PFSK-1 (cell line): ENCODE results near the gene DGLUCY.

Source experiments
- POLR2AphosphoS5 ChIP-seq: IDR thresholded peaks from 2 replicates; pipeline ENCODE4 v1.6.1; 2012; ENCODE audit warnings: low read depth, mild to moderate bottlenecking, control low read depth, low read length, moderate library complexity
- REST ChIP-seq, 2 experiments: IDR thresholded peaks; 2 replicates each; pipeline versions ENCODE4 v1.6.1 to v1.8.0; 2011 to 2012; ENCODE audit warnings: low read depth in 2 of 2, low read length in 2 of 2, control low read depth in 1 of 2, inconsistent platforms in 1 of 2, mild to moderate bottlenecking in 1 of 2, moderate library complexity in 1 of 2; ENCODE audit not compliant: insufficient read depth in 1 of 2
- SIN3A ChIP-seq: IDR thresholded peaks from 2 replicates; pipeline ENCODE4 v1.6.1; 2012; ENCODE audit warnings: mild to moderate bottlenecking, low read length, moderate library complexity, borderline replicate concordance; ENCODE audit not compliant: insufficient read depth

GRCh38 chr14:91128699-91129098, 14.8 kb downstream of the DGLUCY start:
- no peak for TF ChIP-seq SIN3A
- TF ChIP-seq POLR2AphosphoS5: no peak
- TF ChIP-seq REST (IDR thresholded peaks at IDR 0.05; ENCODE audit: insufficient read depth in 1 of 2, low read depth in 2 of 2, low read length in 2 of 2): no peak
